K562 (cell line): ENCODE data around the gene TRAPPC12. TPM values are rescaled to one million over a fixed set of nuclear protein-coding genes. Genes with fewer than 3 reads are reported as not detected.

Experiments used
- HIVEP1 ChIP-seq: fragments of 250-450 bp; sonication (Bioruptor Pico); IDR thresholded peaks from 2 replicates; pipeline ENCODE4 v1.4.0; 2020; ENCODE audit warnings: mild to moderate bottlenecking
- IRF2 ChIP-seq: sonication (generic); formaldehyde crosslinking; IDR thresholded peaks from 2 replicates; pipeline ENCODE4 v1.8.1; 2022; ENCODE audit warnings: mild to moderate bottlenecking, missing genetic modification reagents
- KDM2B ChIP-seq: fragments of 250-450 bp; sonication (Bioruptor Pico); IDR thresholded peaks from 2 replicates; pipeline ENCODE4 v1.8.0; 2021; ENCODE audit warnings: mild to moderate bottlenecking, moderate library complexity
- LCOR ChIP-seq: sonication (generic); formaldehyde crosslinking; IDR thresholded peaks from 2 replicates; pipeline ENCODE4 v1.8.0; 2022; ENCODE audit warnings: mild to moderate bottlenecking, missing genetic modification reagents
- REST ChIP-seq, 2 experiments: fragments of 450-650 bp; formaldehyde crosslinking in 1 of 2; IDR thresholded peaks; 2 replicates each; pipeline versions ENCODE4 v1.4.0 to v1.6.1; 2014 to 2020; ENCODE audit warnings: mild to moderate bottlenecking in 2 of 2, borderline replicate concordance in 1 of 2, low read depth in 1 of 2
- RFX1 ChIP-seq: fragments of 450-650 bp; IDR thresholded peaks from 2 replicates; pipeline ENCODE4 v1.6.1; 2016; ENCODE audit warnings: mild to moderate bottlenecking, moderate library complexity
- TEAD1 ChIP-seq, 2 experiments: fragments of 450-650 bp in 1 of 2; sonication (generic) in 1 of 2; formaldehyde crosslinking; IDR thresholded peaks; 2 replicates each; pipeline versions ENCODE4 v1.4.0 to v1.8.0; 2020 to 2022; ENCODE audit warnings: mild to moderate bottlenecking in 2 of 2, missing genetic modification reagents in 1 of 2
- TRIM28 ChIP-seq: fragments of 450-650 bp; IDR thresholded peaks from 2 replicates; pipeline ENCODE4 v1.6.1; 2017
- ZNF280A ChIP-seq: fragments of 450-650 bp; IDR thresholded peaks from 2 replicates; pipeline ENCODE4 v1.6.1; 2018; ENCODE audit warnings: mild to moderate bottlenecking, low read depth; ENCODE audit not compliant: partially characterized antibody
- polyA plus RNA-seq, 8 experiments: library from polyadenylated mRNA; depleted of rRNA in 4 of 8; stranded (reverse) in 5 of 8; unstranded in 3 of 8; fragments of >200 nt; fragmentation: Nextera tagmentation in 2 of 8; fragmentation: Illumina TruSeq in 1 of 8; extraction: Ambion mirVana in 2 of 8; extraction: Trizol in 1 of 8; gene quantifications; 2 replicates each; pipeline versions ENCODE4 v1.2.1 to v1.2.3, GENCODE V29; 2011 to 2014; ENCODE audit warnings: inconsistent platforms in 1 of 8, missing spikeins in 1 of 8
- total RNA-seq, 7 experiments: library from RNA; depleted of rRNA in 6 of 7; stranded (reverse); fragments of >200 nt in 6 of 7; fragmentation: Illumina TruSeq in 2 of 7; extraction: Trizol in 2 of 7; gene quantifications; 2 replicates each; pipeline versions ENCODE4 v1.2.1 to v1.2.3, GENCODE V29; 2011 to 2021; ENCODE audit warnings: low replicate concordance in 1 of 7
- TF ChIP-seq, protein P1 (sequence below), 2 experiments: fragments of 150-350 bp in 1 of 2; IDR thresholded peaks; 2 replicates each; pipeline ENCODE4 v1.6.1; 2012 to 2016; ENCODE audit warnings: low read depth in 2 of 2, low read length in 2 of 2, mild to moderate bottlenecking in 1 of 2, moderate library complexity in 1 of 2
- TF ChIP-seq, protein P2 (sequence below): IDR thresholded peaks from 3 replicates; pipeline ENCODE4 v1.6.1; 2011; ENCODE audit warnings: borderline replicate concordance, mild to moderate bottlenecking; ENCODE audit not compliant: insufficient read length, insufficient read depth

The TRAPPC12 gene
- total and polyA plus RNA-seq, 9 of the 15 experiments (the other 6 are each of a cell fraction or from before 2014, with no cell fraction given), result 8.0 to 75.2 (median 39.1) TPM

DNA sequence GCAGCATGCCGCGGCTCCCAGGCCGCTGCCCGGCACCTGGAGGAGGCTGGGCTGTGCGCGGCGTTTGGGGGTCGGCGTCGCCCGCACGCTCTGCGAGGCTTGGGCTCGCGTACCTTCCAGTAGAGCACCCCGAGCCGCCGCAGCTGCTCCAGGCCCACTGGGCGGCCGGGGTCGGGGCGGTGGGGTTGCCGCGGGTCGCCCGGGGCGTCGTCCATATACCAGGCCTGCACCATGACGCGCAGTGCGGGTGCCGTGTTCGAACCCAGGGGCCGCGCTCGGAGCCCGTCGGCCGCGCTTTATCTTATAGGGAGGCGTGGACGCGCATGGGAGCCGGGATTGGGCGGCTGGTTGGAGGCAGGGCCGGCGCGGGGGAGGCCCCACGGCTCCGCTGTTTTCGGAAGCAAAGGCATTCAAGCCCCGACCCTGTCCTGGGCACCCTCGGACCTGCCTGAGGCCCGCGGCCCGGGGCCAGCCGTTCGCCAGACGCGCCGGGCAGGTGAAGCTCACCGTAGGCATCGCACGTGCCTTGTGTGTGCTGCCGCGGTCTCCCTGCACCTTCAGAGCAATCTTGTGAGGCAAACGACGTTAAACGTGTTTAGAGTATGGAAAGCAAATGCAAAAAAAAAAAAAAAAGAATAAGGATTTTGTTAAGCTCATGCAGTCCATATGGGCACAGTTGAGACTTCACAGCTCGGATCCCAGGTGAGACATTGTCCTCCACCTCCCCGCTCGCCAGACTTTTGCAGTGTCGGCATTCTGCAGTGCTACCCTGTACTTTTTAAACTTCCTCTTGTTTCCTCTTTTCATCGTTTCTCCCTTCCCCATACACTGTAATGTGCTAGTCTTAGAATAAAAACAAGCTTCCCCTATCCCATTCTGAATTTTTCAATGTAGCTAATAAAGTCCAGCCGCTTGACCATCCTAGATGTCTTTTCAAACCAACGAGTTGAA lies 140.0 kb downstream of the TRAPPC12 start, which contains the start of gene ADI1 (continued):
- TF ChIP-seq, protein P1, sequence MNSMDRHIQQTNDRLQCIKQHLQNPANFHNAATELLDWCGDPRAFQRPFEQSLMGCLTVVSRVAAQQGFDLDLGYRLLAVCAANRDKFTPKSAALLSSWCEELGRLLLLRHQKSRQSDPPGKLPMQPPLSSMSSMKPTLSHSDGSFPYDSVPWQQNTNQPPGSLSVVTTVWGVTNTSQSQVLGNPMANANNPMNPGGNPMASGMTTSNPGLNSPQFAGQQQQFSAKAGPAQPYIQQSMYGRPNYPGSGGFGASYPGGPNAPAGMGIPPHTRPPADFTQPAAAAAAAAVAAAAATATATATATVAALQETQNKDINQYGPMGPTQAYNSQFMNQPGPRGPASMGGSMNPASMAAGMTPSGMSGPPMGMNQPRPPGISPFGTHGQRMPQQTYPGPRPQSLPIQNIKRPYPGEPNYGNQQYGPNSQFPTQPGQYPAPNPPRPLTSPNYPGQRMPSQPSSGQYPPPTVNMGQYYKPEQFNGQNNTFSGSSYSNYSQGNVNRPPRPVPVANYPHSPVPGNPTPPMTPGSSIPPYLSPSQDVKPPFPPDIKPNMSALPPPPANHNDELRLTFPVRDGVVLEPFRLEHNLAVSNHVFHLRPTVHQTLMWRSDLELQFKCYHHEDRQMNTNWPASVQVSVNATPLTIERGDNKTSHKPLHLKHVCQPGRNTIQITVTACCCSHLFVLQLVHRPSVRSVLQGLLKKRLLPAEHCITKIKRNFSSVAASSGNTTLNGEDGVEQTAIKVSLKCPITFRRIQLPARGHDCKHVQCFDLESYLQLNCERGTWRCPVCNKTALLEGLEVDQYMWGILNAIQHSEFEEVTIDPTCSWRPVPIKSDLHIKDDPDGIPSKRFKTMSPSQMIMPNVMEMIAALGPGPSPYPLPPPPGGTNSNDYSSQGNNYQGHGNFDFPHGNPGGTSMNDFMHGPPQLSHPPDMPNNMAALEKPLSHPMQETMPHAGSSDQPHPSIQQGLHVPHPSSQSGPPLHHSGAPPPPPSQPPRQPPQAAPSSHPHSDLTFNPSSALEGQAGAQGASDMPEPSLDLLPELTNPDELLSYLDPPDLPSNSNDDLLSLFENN (IDR thresholded peaks at IDR 0.05; ENCODE audit: low read depth in 2 of 2, low read length in 2 of 2), result no peak
- TF ChIP-seq, protein P2, sequence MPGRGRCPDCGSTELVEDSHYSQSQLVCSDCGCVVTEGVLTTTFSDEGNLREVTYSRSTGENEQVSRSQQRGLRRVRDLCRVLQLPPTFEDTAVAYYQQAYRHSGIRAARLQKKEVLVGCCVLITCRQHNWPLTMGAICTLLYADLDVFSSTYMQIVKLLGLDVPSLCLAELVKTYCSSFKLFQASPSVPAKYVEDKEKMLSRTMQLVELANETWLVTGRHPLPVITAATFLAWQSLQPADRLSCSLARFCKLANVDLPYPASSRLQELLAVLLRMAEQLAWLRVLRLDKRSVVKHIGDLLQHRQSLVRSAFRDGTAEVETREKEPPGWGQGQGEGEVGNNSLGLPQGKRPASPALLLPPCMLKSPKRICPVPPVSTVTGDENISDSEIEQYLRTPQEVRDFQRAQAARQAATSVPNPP, result no peak
- TF ChIP-seq REST (IDR thresholded peaks at IDR 0.05; ENCODE audit: borderline replicate concordance) (no peak), REST (CRISPR knock-in tag; IDR thresholded peaks at IDR 0.05; ENCODE audit: low read depth) (no peak), TRIM28 (no peak), KDM2B (CRISPR knock-in tag) (no peak), LCOR (peak; percentile 32; the same call in 1 of the 2 replicates), ZNF280A (no peak), HIVEP1 (CRISPR knock-in tag) (peak; percentile 42; the same call in 1 of the 2 replicates), IRF2 (CRISPR knock-in tag) (no peak), TEAD1 (CRISPR knock-in tag; IDR thresholded peaks at IDR 0.05) (no peak), RFX1 (no peak)
